ENCODE measurements around the gene TRIM59. TPM values are rescaled to one million over a fixed set of nuclear protein-coding genes. Genes with fewer than 3 reads are reported as not detected.

Gene TRIM59
- total and polyA plus RNA-seq, 9 of the 15 experiments (the other 6 are each of a cell fraction or from before 2014, with no cell fraction given) = 16.8 to 101 (median 34.8) TPM

GRCh38 chr3:160448845-160449635 is 546 bp downstream of the TRIM59 start (continued):
- no peak for TF ChIP-seq CREB3 (tag; conservative IDR thresholded peaks at IDR 0.05; ENCODE audit: low read depth)
- peak; percentile 84; the same call in 1 of the 2 replicates for TF ChIP-seq TAF7 (tag; IDR thresholded peaks at IDR 0.05)
- no peak for TF ChIP-seq SLC30A9 (CRISPR knock-in tag; IDR thresholded peaks at IDR 0.05)
- TF ChIP-seq SMAD1 (IDR thresholded peaks at IDR 0.05; ENCODE audit: low read depth, low read length, partially characterized antibody) = no peak
- TF ChIP-seq ZNF431 (CRISPR knock-in tag; IDR thresholded peaks at IDR 0.05) = no peak
- TF ChIP-seq ID3 (CRISPR knock-in tag; IDR thresholded peaks at IDR 0.05) = no peak
- TF ChIP-seq ID3 (tag; IDR thresholded peaks at IDR 0.05) = no peak
- no peak for TF ChIP-seq ETV1 (tag; conservative IDR thresholded peaks at IDR 0.05; ENCODE audit: low read depth)
- TF ChIP-seq FOXO4 (CRISPR knock-in tag; IDR thresholded peaks at IDR 0.05) = no peak
- TF ChIP-seq ASH1L (IDR thresholded peaks at IDR 0.05; ENCODE audit: borderline replicate concordance, low read depth, partially characterized antibody) = no peak
- TF ChIP-seq SMARCB1 (IDR thresholded peaks at IDR 0.05; ENCODE audit: insufficient read length, low read depth) = no peak
- TF ChIP-seq RERE (CRISPR knock-in tag; IDR thresholded peaks at IDR 0.05; ENCODE audit: borderline replicate concordance) = no peak
- 0 out of 2 replicates have a peak, but pooled peaks have one; percentile 19 for TF ChIP-seq ESRRA (IDR thresholded peaks at IDR 0.05; ENCODE audit: borderline replicate concordance, low read depth)
- TF ChIP-seq FOXK2 (conservative IDR thresholded peaks at IDR 0.05 in 1 of 2, IDR thresholded peaks at IDR 0.05 in 1 of 2; ENCODE audit: low read depth in 2 of 2) = no peak
- no peak for TF ChIP-seq ZNF274 (IDR thresholded peaks at IDR 0.05; ENCODE audit: borderline replicate concordance, low read depth, low read length)
- no peak for TF ChIP-seq CBX8 (IDR thresholded peaks at IDR 0.05; ENCODE audit: borderline replicate concordance, extremely low read depth, low read depth, low read length, poor library complexity, severe bottlenecking)
